BE2C (cell line): ENCODE results near the gene NHSL1.

Experiments used
- DNase-seq: peaks from one replicate; pipeline ENCODE4 v3.0.0-alpha.2; 2020
- H3K27me3 ChIP-seq: fragments of 250-450 bp; sonication (Bioruptor Pico); 2 replicates; pipeline ENCODE4 v1.5.1; 2020; ENCODE audit warnings: mild to moderate bottlenecking
- H3K36me3 ChIP-seq: fragments of 250-450 bp; sonication (Bioruptor Pico); 2 replicates; pipeline ENCODE4 v1.5.1; 2020; ENCODE audit warnings: mild to moderate bottlenecking
- H3K4me1 ChIP-seq: fragments of 250-450 bp; sonication (Bioruptor Pico); 2 replicates; pipeline ENCODE4 v1.5.1; 2020
- H3K4me3 ChIP-seq: 2 replicates; pipeline ENCODE4 v1.5.1; 2011; ENCODE audit warnings: low read depth, low read length
- H3K9me3 ChIP-seq: fragments of 250-450 bp; sonication (Bioruptor Pico); 2 replicates; pipeline ENCODE4 v1.5.1; 2020
- TF ChIP-seq, protein P1 (sequence below): IDR thresholded peaks from 2 replicates; pipeline ENCODE4 v1.5.1; 2012; ENCODE audit warnings: mild to moderate bottlenecking, low read depth, low read length

The NHSL1 gene

DNA sequence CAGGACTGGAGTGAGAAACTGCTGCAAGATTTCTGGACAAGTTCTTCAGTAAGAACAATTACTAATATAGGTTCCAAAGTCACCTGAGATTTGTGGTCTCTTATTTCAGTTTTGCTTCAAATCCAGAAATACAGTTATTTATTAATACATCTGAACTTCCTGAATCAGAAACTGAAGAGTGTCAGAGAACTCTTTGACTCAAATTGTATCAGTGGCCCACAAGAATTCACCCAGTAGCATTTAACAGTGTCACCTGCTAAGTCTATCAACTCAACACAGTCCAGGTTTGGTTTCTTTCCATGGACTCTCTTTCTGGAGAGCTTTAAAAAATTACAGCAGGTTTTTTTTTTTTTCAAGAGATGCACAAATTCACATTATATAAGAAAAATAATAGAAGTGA is 18.8 kb upstream of the NHSL1 start:
- H3K4me1 ChIP-seq: no peaks in the 10 kb centered on the region
- H3K36me3 ChIP-seq: no peaks in the 10 kb centered on the region
- no peak overlapping the region for H3K4me3 ChIP-seq
- peaks cover under 1% of the 10 kb centered on the region for H3K27me3 ChIP-seq
- TF ChIP-seq, protein P1, sequence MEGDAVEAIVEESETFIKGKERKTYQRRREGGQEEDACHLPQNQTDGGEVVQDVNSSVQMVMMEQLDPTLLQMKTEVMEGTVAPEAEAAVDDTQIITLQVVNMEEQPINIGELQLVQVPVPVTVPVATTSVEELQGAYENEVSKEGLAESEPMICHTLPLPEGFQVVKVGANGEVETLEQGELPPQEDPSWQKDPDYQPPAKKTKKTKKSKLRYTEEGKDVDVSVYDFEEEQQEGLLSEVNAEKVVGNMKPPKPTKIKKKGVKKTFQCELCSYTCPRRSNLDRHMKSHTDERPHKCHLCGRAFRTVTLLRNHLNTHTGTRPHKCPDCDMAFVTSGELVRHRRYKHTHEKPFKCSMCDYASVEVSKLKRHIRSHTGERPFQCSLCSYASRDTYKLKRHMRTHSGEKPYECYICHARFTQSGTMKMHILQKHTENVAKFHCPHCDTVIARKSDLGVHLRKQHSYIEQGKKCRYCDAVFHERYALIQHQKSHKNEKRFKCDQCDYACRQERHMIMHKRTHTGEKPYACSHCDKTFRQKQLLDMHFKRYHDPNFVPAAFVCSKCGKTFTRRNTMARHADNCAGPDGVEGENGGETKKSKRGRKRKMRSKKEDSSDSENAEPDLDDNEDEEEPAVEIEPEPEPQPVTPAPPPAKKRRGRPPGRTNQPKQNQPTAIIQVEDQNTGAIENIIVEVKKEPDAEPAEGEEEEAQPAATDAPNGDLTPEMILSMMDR: no peak
- no peaks in the 10 kb centered on the region for H3K9me3 ChIP-seq
- no peak for DNase-seq

DNA sequence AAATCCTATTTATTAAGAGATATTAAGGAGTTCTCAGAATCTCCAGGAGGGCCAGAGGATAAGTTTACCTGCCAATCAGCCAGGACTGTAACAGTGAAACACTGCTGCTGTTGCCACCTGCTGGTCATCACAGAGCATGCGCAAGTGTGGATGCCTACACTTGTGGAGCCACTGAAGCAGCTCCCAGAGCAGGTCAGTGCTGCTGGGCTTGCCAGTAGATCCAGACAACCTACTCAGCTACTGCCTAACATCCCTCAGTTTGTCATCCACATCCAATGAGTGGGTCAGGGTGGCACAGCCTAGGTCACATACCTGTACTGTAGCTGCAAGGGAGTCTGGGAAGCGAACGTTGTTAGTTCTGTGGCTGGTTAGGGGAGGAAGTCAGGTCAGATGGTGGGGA is 18.3 kb upstream of the NHSL1 start:
- TF ChIP-seq, protein P1: peak; percentile 67
- peaks cover 4% of the 10 kb centered on the region for H3K27me3 ChIP-seq
- H3K9me3 ChIP-seq: no peaks in the 10 kb centered on the region
- H3K4me3 ChIP-seq: no peak overlapping the region
- H3K4me1 ChIP-seq: no peaks in the 10 kb centered on the region
- DNase-seq: peak; percentile 30
- no peaks in the 10 kb centered on the region for H3K36me3 ChIP-seq

DNA sequence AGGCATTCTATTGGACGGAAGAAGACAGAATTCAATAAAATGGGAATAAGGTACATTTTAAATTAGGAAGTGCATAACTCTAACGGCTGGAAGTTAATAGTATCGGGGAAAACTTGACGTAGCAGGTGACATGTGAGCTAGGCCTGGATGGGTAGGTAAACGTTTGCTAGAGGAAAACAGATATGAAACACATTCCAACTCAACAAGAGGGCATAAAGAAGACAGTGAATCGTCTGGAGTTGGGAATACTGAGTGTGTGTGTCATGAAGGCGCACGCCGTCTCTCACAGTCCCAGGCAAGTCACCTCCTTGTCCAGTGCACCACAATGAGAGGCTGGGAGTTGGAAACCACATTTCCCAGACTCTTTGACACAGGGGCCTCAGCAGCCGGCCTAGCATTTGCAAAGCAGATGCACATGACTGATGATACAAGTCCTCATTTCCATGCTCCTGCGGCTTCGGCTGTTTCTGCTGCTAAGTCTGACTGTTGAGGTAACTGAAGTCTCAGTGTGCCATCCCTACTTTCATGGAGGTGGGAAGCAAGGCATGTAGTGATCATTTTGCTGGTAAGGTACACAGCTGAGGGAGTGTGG is 16.5 kb upstream of the NHSL1 start:
- Histone ChIP-seq H3K27me3 (peaks cover 6% of the 10 kb centered on the region), H3K36me3 (no peaks in the 10 kb centered on the region), H3K4me1 (no peaks in the 10 kb centered on the region), H3K9me3 (no peaks in the 10 kb centered on the region), H3K4me3 (no peak overlapping the region)
- DNase-seq: no peak
- TF ChIP-seq, protein P1: no peak

DNA sequence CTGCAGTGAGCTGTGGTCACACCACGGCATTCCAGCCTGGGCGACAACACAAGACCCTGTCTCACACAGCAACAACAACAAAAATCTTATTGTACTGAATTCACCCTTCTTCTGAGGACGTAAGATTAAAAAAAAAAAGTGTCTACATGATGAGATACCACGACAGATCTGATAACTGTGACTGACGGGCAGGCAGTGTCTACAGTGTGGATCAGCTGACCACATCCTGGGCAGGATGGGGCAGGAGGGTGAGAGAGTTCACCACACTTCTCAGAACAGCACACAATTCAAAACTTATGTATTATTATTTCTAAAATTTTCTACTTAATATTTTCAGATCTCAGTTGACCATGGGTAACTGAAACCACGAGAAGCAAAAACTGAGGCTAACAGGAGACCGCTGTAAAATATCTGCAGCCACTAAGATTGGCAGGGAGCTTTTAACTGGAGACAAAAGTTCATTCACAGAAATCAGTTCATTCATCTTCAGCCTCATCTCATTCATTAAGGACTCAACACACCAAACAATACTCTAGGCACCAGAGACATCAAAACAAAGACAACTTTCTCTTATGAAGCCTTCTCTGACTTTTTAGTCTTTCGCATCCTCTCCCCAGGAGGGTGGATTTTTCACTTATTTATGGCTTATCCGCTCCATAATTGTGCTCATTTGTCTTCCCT is 15.7 kb upstream of the NHSL1 start:
- no peak for DNase-seq
- H3K4me3 ChIP-seq: no peak overlapping the region
- no peaks in the 10 kb centered on the region for H3K4me1 ChIP-seq
- H3K9me3 ChIP-seq: no peaks in the 10 kb centered on the region
- H3K36me3 ChIP-seq: no peaks in the 10 kb centered on the region
- peaks cover 6% of the 10 kb centered on the region for H3K27me3 ChIP-seq
- TF ChIP-seq, protein P1: no peak

DNA sequence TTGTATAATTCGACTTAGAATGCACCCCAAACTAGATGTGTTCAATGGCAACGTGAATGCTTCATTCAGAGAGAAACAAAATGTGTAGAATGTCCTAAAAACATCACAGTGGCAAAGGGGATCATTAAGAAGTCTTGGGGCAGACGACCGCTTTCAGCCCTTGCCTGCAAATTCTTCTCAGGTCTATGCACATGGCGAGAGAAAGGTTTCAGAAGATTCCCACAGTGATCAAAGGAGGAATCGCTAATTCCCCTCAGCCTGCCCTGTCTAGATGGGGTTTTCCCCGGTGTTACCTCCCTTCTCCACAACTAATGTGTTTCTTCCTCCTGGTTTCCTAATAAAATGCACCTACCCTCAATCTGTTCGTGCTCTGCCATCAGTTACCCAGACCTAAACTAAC is 13.3 kb upstream of the NHSL1 start:
- peaks cover 16% of the 10 kb centered on the region for H3K27me3 ChIP-seq
- H3K36me3 ChIP-seq: no peaks in the 10 kb centered on the region
- DNase-seq: no peak
- no peak overlapping the region for H3K4me3 ChIP-seq
- H3K9me3 ChIP-seq: no peaks in the 10 kb centered on the region
- H3K4me1 ChIP-seq: no peaks in the 10 kb centered on the region
- TF ChIP-seq, protein P1: no peak

DNA sequence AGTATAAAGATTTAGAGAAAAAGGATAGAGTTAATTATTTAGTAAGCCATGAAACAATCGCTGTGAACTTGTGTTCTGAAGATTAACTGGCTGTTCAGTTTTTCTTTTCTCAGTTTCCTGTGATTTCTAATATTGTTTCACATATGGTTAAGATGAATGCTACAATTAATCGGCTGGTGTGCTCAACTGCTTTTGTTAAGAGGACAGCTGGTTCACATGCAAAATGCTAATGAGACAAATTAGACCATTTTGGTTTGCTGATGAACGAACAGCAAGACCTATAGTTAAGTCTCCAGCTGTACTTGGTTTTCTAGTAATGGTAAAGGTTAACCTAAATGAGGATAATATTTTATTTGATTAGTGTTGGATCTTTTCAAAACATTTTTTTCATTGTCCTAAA is 10.8 kb upstream of the NHSL1 start:
- no peaks in the 10 kb centered on the region for H3K36me3 ChIP-seq
- no peaks in the 10 kb centered on the region for H3K9me3 ChIP-seq
- no peak for DNase-seq
- no peak overlapping the region for H3K4me3 ChIP-seq
- peaks cover 16% of the 10 kb centered on the region for H3K27me3 ChIP-seq
- no peaks in the 10 kb centered on the region for H3K4me1 ChIP-seq
- TF ChIP-seq, protein P1: no peak
